GM12872 (cell line): ENCODE results near the gene RIN3.

ENCODE experiments used
- CTCF ChIP-seq: IDR thresholded peaks from 3 replicates; pipeline ENCODE4 v1.5.1; 2011; ENCODE audit warnings: low read depth, mild to moderate bottlenecking, low read length, moderate library complexity; ENCODE audit not compliant: insufficient read depth

Gene RIN3

DNA sequence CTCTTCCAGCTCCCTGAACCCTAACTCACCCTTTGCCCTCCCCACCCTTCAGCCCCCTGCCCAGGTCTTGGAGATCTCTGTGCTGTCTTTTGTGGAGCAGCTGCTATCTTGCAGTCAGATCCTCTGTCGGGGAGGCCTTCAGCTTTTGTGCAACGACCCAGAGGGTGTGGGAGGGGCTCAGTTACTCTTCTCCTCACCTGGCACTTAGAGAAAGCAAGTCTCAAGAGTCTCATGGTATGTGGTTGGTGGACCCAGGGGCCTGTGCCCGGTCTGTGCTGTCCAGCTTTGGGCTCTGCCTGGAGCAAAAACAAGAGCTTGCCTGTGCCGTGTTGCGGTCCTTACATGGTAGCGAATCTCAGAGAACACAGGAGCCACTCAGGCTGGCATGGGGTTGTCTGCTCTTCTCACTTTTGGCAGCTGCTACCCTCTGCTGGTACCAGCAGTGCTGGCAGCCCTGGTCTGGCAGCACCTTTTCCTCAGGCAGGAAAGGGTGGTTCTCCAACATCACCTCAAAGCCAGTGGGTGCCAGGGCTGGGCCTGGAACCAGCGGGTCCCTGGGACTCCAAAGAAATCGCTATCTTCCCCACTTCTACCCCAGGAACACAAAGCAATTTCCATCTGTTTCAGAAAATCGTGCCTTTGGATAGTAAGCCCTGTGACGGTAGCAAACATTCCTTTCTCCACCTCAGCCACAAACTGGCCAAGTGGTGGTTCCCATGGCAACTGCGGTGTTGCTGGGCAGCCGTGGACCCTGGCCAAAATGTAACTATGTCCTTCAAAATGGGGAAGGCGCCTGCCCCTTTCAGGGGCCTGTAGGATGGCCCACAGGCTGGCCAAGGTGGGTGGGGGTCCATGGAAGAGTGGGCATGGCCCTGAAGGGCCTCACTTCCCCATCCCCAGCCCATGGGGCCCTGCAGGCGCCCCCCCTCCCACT is 90.0 kb downstream of the RIN3 start:
- TF ChIP-seq CTCF, result peak; percentile 30; the same call in 1 of the 3 replicates

GRCh38 chr14:92605274-92605940 is 91.8 kb downstream of the RIN3 start:
- TF ChIP-seq CTCF, result no peak

GRCh38 chr14:92607251-92607650 is 93.7 kb downstream of the RIN3 start:
- TF ChIP-seq CTCF, result no peak

DNA sequence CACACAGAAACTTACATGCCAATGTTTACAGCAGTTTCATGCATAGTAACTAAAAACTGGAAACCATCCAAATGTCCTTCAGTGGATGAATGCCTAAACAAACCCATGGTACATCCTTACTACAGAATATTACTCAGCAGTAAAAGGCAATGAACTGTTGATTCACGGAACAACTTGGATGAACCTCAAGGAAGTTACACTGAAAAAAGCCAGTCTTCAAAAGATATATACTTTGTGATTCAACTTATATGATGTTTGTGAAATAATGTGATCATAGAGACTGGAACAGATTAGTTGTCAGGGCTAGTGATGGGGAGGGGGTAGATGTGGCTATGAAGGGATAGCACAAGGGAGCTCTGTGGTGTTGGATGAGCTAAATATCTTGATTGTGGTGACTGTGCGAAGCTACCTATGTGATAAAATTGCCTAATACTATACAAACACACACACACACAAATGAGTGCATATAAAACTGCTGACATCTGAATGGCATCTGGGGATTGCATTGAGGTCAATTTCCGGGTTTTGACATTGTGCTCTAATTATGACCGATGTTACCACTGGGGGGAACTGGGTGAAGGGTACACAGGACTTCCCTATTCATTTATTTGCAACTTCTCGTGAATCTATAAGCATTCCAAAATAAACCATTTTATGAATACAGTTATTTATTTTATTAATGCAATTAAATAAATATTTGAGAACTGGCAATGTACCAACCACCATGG is 94.3 kb downstream of the RIN3 start:
- TF ChIP-seq CTCF, result no peak

DNA sequence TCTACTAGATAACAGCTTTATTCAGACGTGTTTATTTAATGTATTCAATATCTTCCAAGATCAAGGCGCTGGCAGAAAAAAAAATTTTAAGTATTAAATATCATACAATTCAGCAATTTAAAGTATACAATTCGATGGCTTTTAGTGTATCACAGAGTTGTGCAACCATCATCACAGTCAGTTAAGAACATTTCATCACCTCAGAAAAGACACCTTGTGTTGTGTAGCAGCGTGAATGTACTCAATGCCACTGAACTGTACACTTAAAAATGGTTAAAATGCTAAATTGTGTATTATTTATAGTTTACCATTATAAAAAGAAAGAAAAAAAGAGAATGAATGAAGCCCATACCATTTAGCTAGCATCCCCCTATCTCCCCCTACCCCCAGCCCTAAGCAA is 96.4 kb downstream of the RIN3 start:
- TF ChIP-seq CTCF, result no peak

- TF ChIP-seq CTCF, result no peak
These were observed 97.3 kb downstream of the RIN3 start for GRCh38 chr14:92610849-92611271.
